ENCODE results near the gene CCDC197.

The CCDC197 gene

DNA sequence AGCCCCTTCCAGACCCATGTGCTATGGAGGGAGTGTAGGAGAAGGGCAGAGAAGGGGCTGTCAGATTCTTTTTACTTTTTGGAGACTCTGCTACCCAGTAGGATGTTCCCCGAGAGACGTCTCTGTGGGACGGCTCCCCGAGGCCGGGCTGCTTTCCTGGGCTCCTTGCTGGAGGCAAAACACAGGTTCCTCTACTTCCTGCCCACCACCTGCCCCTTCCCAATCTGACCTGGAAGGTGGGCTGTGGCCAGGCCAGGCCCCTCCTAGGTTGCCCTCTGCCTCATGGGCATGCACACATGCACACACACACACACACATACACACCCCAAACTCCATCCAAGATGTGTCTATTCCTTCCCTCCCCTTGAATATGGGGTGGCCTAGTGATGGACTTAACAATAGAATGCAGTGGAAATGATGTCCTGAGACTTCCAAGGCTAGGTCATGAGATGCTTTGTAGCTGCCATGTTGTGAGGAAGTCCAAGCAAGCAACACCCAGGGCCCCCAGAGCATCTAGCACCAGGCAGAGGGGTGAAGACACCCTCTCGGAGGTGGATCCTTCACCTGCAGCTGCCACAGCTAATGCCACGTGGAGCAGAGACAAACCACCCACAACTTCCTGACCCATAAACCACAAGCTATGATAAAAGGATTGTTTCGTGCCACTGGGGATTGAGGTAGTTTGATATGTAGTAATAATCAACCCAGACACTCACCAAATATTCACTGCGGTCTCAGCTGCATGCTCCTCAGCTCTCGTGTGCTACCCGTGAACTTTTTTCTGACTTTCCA is 19.1 kb upstream of the CCDC197 start:
- DNase-seq (ENCODE audit: low spot score) = no peak

DNA sequence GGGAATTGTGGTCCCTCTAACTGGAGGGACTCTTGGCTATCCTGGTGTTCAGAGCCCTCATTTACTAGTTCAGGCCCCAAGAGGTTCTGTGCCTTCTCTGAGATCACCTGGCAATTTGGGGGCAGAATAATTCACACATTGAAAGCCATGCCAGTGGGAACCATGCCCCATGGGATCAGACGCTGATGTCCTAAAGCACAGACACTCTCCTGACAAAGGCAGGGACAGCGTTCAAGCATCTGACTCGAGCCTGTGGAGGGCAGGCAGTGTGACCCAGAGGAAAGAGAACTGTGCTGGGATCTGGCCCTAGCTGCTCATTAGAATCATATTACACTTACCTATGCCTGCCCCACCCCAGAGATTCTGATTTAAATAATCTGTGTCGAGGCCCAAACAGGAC is 18.4 kb upstream of the CCDC197 start:
- DNase-seq (ENCODE audit: low spot score) = no peak

DNA sequence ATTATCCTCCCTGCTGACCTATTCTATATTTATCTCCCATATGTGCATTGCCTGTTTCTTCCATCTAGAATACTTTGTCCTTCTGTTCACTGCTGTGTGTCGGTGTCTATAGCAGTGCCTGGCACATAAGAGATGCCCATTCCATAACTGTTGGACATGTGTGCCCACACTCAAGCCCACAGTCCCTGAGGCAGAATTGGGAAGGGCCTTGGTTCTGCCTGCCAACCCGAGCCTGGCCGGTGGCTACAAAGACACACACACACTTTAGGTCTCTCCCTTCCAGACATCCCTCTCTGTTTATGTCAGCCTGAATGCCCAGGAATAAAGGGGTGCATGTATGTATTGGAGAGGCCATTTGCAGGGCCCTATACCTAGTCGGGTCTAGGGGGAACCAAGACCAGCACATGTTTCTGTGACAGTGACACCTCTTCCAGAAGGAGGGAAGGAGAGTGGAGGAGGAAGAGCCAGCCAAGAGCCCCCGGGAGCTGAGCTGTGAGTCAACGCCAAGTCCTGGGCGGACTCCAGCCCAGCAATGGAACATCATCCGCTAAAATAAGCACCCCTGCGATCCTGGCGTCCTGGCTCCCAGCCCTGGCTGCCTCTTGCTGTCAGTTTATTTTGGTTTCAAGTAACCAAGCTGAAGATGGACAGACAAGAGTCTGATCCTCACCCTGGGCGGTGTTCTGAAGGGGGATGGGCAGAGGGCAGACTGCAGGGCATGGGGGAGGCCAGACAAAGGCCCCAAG is 16.5 kb upstream of the CCDC197 start:
- DNase-seq (ENCODE audit: low spot score) = no peak

DNA sequence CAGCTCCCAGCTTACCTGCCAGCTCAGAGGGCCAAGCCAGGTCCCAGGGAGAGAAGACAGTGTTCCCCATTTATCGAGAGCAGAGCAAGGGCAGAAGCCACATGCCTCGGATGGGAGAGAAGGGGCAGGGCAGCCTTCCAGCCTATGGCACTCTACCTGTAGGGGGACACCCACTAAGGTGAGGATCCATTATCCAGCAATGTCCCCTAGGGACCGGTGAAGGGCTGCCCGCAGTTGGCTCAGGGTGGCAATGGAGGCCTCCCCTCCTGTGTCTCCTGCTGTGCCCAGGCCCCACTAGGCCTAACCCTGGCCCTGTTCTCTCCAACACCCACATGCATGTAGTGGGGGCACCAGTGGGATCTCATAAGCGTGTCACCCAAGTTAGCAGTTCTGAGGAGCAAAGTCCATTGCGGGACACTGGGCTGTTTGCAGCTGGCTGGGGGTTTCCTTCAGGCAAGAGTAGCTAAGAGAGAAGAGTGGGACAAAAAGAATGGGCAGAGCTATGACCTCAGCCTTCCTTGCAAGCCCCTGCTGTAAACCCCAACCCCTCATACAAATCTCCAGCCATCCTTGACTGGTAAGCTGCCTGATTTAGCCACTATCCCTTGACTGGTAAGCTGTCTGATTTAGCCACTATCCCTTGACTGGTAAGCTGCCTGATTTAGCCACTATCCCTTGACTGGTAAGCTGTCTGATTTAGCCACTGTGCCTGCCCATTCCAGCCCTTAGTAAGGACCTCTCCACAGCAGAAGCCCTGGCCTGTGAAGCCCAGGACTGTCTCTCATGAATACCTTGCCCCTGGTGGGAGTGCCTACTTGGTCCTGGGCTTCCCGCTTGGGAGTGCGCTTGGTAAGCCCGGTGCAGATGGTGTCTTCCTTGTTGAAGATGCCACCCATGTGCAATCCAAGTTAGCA is 15.5 kb upstream of the CCDC197 start:
- no peak for DNase-seq (ENCODE audit: low spot score)

GRCh38 chr14:93982230-93983007 is 14.7 kb upstream of the CCDC197 start:
- DNase-seq (ENCODE audit: low spot score) = no peak

DNA sequence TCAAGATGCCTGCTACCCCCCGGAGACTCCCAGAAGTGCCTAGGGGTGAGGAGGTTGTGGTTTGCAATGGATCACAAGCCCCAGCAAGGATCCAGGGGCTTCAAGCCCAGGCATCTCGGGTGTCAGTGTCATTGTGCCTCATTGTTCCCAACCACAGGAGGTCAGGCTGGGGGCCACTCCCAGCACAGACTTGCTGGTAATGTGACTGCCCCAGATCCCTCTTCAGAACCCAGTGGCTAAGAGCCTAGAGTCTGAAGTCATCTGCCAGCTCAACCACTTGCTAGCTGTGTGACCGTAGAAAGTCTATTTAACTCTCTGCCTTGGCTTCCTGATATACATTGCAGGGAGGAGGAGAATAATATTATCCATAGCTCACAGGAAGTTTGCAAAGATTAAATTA is 13.0 kb upstream of the CCDC197 start:
- DNase-seq (ENCODE audit: low spot score) = no peak

DNA sequence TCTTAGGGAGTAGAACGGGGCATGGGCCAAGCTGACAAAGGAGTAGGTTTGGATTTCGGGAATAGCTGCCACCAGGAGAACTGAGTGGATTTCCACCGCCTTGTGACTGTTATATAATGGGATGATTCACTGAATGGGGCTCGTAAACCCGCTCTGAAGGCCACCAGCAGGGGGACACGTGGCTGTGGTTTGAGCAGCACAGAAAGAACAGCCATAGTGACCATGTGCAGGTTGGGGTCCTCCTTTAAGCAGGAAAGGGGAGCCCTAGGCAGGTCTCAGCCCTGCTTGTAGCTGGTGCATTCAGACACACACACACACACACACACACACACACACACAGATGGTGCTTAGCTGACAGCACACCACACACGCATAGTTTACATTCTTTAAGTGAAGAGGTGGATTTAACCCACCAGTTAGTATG is 12.1 kb upstream of the CCDC197 start:
- peak; percentile 67 for DNase-seq (ENCODE audit: low spot score)

DNA sequence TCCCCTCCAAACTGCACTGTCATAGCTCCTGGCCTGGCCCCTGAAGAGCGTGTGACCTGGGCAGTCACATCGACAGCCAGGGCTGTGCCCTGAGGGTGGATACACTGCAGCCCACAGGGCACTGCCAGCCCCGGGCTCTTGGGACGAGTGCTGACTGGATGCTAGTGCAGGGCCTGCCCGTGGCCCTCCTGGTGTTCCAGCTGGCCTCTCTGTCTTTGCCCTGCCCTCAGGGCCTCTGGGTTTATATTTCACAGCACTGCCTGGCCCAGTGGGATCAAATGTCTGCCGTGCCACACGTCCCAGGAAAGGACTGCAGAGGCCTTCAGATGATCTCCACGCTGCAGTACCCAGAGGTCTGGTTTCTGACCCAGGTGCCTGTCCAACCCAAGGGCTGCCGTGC is 10.1 kb upstream of the CCDC197 start:
- no peak for DNase-seq (ENCODE audit: low spot score)

DNA sequence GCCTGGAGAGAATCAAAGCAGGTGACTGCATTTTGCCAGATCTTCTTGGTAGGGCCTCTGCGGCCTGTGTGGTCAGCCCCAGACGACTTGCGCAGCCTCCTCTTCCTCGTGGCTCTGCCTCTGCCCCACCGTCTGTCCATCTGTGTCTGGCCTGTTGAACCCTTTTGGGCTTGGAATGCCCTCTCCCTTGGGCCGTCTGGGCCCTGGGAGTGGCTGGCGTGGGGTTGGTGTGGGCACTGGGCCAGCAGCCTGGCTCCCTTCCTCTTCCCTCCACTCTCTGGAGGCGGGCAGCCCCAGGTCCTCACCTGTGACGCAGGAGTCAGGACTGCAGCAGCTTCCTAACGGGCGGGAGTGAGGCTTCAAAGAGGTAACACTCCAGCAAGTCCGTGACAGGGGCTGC is 9.7 kb upstream of the CCDC197 start:
- DNase-seq (ENCODE audit: low spot score) = no peak

DNA sequence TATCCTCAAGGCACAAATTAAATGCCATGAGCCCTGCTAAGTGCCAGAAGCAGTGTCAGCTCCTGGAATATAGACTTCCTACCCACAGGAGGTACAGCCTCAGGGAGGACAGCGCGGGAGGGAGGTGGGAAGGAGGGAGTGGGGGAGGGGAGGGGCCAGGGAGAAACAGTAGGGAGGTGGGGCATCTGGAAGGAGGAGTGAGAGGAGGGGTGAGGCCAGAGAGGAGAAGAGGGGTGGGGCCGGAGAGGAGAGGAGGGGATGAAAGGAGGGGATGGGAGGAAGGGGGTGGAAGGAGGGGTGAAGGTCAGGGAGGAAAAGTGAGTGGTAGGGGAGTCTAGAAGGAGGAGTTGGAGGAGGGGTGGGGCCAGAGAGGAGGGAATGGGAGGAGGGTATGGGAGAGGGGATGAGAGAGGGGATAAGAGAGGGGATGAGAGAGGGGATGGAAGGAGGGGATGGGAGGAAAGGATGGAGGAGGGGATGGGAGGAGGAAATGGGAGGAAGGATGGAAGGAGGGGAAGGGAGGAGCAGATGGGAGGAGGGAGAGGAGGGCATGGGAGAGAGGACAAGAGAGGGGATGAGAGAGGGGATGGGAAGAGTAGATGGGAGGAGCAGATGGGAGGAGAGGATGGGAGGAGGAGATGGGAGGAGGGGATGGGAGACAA is 9.2 kb upstream of the CCDC197 start:
- no peak for DNase-seq (ENCODE audit: low spot score)

- DNase-seq (ENCODE audit: low spot score) = no peak
Observed at GRCh38 chr14:93989939-93990338, 7.2 kb upstream of the CCDC197 start.

- no peak for DNase-seq (ENCODE audit: low spot score)
Observed at GRCh38 chr14:93991212-93991611, 5.9 kb upstream of the CCDC197 start.

GRCh38 chr14:93991649-93992048 is 5.5 kb upstream of the CCDC197 start:
- no peak for DNase-seq (ENCODE audit: low spot score)

DNA sequence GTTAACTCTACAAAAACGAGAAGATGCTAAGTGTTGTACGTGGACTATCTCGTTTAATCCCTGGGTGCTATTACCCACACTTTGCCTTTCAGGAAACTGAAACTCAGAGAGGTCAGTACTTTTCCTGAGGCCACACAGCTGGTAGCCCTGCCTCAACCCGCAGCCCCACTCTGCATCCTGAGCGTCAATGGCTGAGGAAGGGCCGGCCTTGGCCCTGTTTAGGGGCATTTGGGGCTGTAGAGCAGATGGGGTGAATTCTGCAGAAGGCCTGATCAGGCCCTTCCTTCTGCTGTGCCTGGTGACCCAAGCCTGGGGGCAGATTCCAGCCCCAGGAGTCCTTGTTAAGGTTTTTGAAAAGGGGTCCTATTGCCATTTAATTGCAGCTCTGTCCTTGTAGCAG is 3.7 kb upstream of the CCDC197 start:
- DNase-seq (ENCODE audit: low spot score) = no peak

- DNase-seq (ENCODE audit: low spot score) = peak; percentile 84
Observed at GRCh38 chr14:93994919-93995682, 2.0 kb upstream of the CCDC197 start.

GRCh38 chr14:93996130-93996695 is 888 bp upstream of the CCDC197 start:
- DNase-seq (ENCODE audit: low spot score) = no peak

GRCh38 chr14:93997916-93998870 is 1.1 kb downstream of the CCDC197 start:
- no peak for DNase-seq (ENCODE audit: low spot score)

DNA sequence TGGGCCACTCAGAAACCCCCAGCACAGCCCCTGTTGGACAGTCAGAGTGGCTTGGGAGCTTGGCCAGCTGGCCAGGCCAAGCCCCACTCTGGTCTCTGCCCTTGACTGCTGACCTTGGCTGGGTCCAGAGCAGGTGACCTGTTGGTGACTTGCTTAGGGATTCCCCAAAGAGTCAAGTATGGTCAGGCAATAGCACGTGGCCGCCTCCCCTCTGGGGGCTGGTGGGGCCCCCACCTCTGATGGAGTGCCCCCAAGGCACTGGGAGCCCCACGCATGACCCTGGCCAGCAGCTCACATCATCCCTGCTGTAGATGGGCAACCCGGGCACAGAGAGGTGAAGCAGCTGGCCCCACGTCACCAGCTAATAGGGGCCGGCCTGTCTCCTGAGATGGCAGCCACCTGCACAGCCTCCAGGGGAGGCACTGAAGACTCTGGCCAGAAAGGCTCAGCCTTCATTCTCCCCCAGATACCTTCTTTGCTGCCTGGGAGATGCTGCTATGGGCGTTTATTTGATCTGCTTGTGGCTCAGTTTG is 1.8 kb downstream of the CCDC197 start:
- DNase-seq (ENCODE audit: low spot score) = no peak

GRCh38 chr14:93999573-93999972 is 2.5 kb downstream of the CCDC197 start:
- no peak for DNase-seq (ENCODE audit: low spot score)

Data from RKO (cell line).